Upper lobe of left lung (tissue), 6 donors: ENCODE measurements around the gene YPEL1. TPM values are rescaled to one million over a fixed set of nuclear protein-coding genes. Genes with fewer than 3 reads are reported as not detected.

Source experiments
- ATAC-seq, 2 donors: fragments of 200-7000 bp; cut with Tn5 transposase; one replicate each; pipeline ENCODE4 v1.9.1; 2022; ENCODE audit warnings: mild to moderate bottlenecking in 2 of 2, moderate library complexity in 2 of 2; ENCODE audit not compliant: low FRiP score in 2 of 2
- DNase-seq, 2 donors: peaks; one replicate each; pipeline ENCODE4 v3.0.0-alpha.2; 2019 to 2020
- H3K27ac ChIP-seq, 4 donors: fragments of 200-600 bp; sonication (generic); one replicate each; pipeline ENCODE4 v1.5.1; 2016 to 2019
- H3K27me3 ChIP-seq, 4 donors: fragments of 200-600 bp; sonication (generic); one replicate each; pipeline ENCODE4 v1.5.1; 2017 to 2019
- H3K36me3 ChIP-seq, 4 donors: fragments of 200-600 bp; sonication (generic); one replicate each; pipeline ENCODE4 v1.5.1; 2016 to 2019
- H3K4me1 ChIP-seq, 4 donors: fragments of 200-600 bp; sonication (generic); one replicate each; pipeline ENCODE4 v1.5.1; 2018 to 2019
- H3K4me3 ChIP-seq, 4 donors: fragments of 200-600 bp; sonication (generic); one replicate each; pipeline ENCODE4 v1.5.1; 2017 to 2019; ENCODE audit warnings: mild to moderate bottlenecking in 2 of 4, moderate library complexity in 1 of 4
- H3K9me3 ChIP-seq, 4 donors: fragments of 200-600 bp; sonication (generic); one replicate each; pipeline ENCODE4 v1.5.1; 2018 to 2019
- CTCF ChIP-seq, 6 experiments: fragments of 450-650 bp in 4 of 6; fragments of 200-600 bp in 2 of 6; sonication (generic) in 2 of 6; IDR thresholded peaks; one replicate each; pipeline ENCODE4 v1.5.1; 2016 to 2019; ENCODE audit warnings: antibody characterized with exemption in 6 of 6
- EP300 ChIP-seq, 4 donors: sonication (generic); formaldehyde crosslinking; IDR thresholded peaks; one replicate each; pipeline ENCODE4 v1.5.1; 2017; ENCODE audit warnings: antibody characterized with exemption in 4 of 4, control low read depth in 2 of 4
- POLR2A ChIP-seq, 4 donors: fragments of 450-650 bp; IDR thresholded peaks; one replicate each; pipeline ENCODE4 v1.5.1; 2016 to 2017; ENCODE audit warnings: antibody characterized with exemption in 4 of 4, mild to moderate bottlenecking in 2 of 4
- POLR2AphosphoS5 ChIP-seq, 2 donors: sonication (generic); formaldehyde crosslinking; IDR thresholded peaks; one replicate each; pipeline ENCODE4 v1.5.1; 2017; ENCODE audit warnings: antibody characterized with exemption in 2 of 2
- WGBS, 2 donors: methylation state at CpG; one replicate each; pipeline ENCODE4 v1.1.5; 2017 to 2018; 5-methylcytosine and 5-hydroxymethylcytosine counted together
- total RNA-seq, 6 donors: library from RNA; depleted of rRNA in 4 of 6; stranded (reverse); fragments of >200 nt in 4 of 6; gene quantifications; one replicate each; pipeline versions ENCODE4 v1.1.0 to v1.2.1, GENCODE V29; 2016 to 2021
- donor health status: DM: no; HTN: no; CAD: no; lungs with moderate emphysema.
- donor health status: DM: no; HTN: yes; CAD: no; lungs with severe emphysema.

The YPEL1 gene
- total RNA-seq, 6 donors from 2014 or later, result 4.4 to 11.6 (median 7.4) TPM

- Histone ChIP-seq H3K27me3 (no peaks in the 10 kb centered on the region), H3K4me3 (no peak overlapping the region), H3K4me1 (no peaks in the 10 kb centered on the region), H3K9me3 (no peaks in the 10 kb centered on the region), H3K27ac (no peak overlapping the region), H3K36me3 (peaks cover 17 to 92% (median 73%) of the 10 kb centered on the region in 4 donors)
- ATAC-seq, result peak in 1 of 2 donors; percentile 15
- WGBS, 2 donors, result 95 to 96% methylated on average over 20 of the region's 20 CpGs
- peak in 1 of 2 donors; percentile 72 for DNase-seq
- no peak for TF ChIP-seq EP300 (IDR thresholded peaks at IDR 0.05)
Observed at GRCh38 chr22:21688706-21689381, 46.8 kb downstream of the YPEL1 start.

GRCh38 chr22:21688341-21688705, 47.3 kb downstream of the YPEL1 start:
- H3K36me3 ChIP-seq, result peaks cover 13 to 92% (median 73%) of the 10 kb centered on the region in 4 donors

GRCh38 chr22:21687685-21688259, 47.8 kb downstream of the YPEL1 start:
- Histone ChIP-seq H3K9me3 (no peaks in the 10 kb centered on the region), H3K36me3 (peaks cover 17 to 92% (median 74%) of the 10 kb centered on the region in 4 donors), H3K4me1 (no peaks in the 10 kb centered on the region), H3K27me3 (no peaks in the 10 kb centered on the region), H3K27ac (no peak overlapping the region), H3K4me3 (no peak overlapping the region)
- WGBS, 2 donors, result 88 to 91% methylated on average over 5 to 11 of the region's 11 CpGs
- no peak for TF ChIP-seq POLR2A (IDR thresholded peaks at IDR 0.05)
- TF ChIP-seq EP300 (IDR thresholded peaks at IDR 0.05), result no peak
- TF ChIP-seq POLR2AphosphoS5 (IDR thresholded peaks at IDR 0.05), result no peak
- TF ChIP-seq CTCF (IDR thresholded peaks at IDR 0.05), result no peak
- DNase-seq (no peak), ATAC-seq (peak; percentile 4 to 8)

More at GRCh38 chr22:21688341-21688705, 47.3 kb downstream of the YPEL1 start:
- TF ChIP-seq CTCF (IDR thresholded peaks at IDR 0.05) (no peak), POLR2A (IDR thresholded peaks at IDR 0.05) (no peak), EP300 (IDR thresholded peaks at IDR 0.05) (no peak), POLR2AphosphoS5 (IDR thresholded peaks at IDR 0.05) (no peak)
- Histone ChIP-seq H3K4me1 (no peaks in the 10 kb centered on the region), H3K9me3 (no peaks in the 10 kb centered on the region), H3K27ac (no peak overlapping the region), H3K4me3 (no peak overlapping the region), H3K27me3 (no peaks in the 10 kb centered on the region)
- peak; percentile 3 to 5 for ATAC-seq
- peak in 1 of 2 donors; percentile 73 for DNase-seq
- 92 to 100% methylated on average over 2 to 5 of the region's 6 CpGs for WGBS, 2 donors

- 95 to 100% methylated on average over 1 to 14 of the region's 23 CpGs for WGBS, 2 donors
- ATAC-seq, result no peak
Observed at GRCh38 chr22:21686634-21687393, 48.8 kb downstream of the YPEL1 start.

More at GRCh38 chr22:21686634-21687393, 48.8 kb downstream of the YPEL1 start:
- TF ChIP-seq POLR2A (IDR thresholded peaks at IDR 0.05), result no peak
- TF ChIP-seq POLR2AphosphoS5 (IDR thresholded peaks at IDR 0.05), result no peak
- no peak for TF ChIP-seq EP300 (IDR thresholded peaks at IDR 0.05)
- no peak for TF ChIP-seq CTCF (IDR thresholded peaks at IDR 0.05)
- Histone ChIP-seq H3K27me3 (no peaks in the 10 kb centered on the region), H3K36me3 (peaks cover 22 to 93% (median 80%) of the 10 kb centered on the region in 4 donors), H3K9me3 (no peaks in the 10 kb centered on the region), H3K4me3 (no peak overlapping the region), H3K4me1 (no peaks in the 10 kb centered on the region), H3K27ac (no peak overlapping the region)
- peak in 1 of 2 donors; percentile 67 for DNase-seq
